HCT116 (cell line): ENCODE results near the gene GTF2H1. TPM values are rescaled to one million over a fixed set of nuclear protein-coding genes. Genes with fewer than 3 reads are reported as not detected.

Experiments
- ATAC-seq: fragments of 200-7000 bp; cut with Tn5 transposase; 2 replicates; pipeline ENCODE4 v1.9.1; 2020; ENCODE audit warnings: mild to moderate bottlenecking, moderate library complexity
- BruUV-seq: library from RNA; stranded (reverse); fragments of 400-500 nt; replicated peaks from 2 replicates; lab custom pipeline; 2021; lab: Mats Ljungman, UMichigan
- CTCF ChIA-PET: fragments of 300-600 bp; sonication (Branson Sonifier 250); formaldehyde crosslinking; loops from one replicate; lab custom pipeline; 2021; ENCODE audit warnings: antibody characterized with exemption; lab: Charles Lee
- POLR2A ChIA-PET: fragments of 300-600, 350-600 bp; sonication (Branson Sonifier 250); formaldehyde crosslinking; loops from one replicate; lab custom pipeline; 2021; ENCODE audit warnings: antibody characterized with exemption; lab: Charles Lee
- RAD21 ChIA-PET, 2 experiments: fragments of 300-600 bp; sonication (Branson Sonifier 250); formaldehyde crosslinking; loops; one replicate each; lab custom pipeline; 2023; ENCODE audit warnings: low total read pairs in 2 of 2; ENCODE audit not compliant: uncharacterized antibody in 2 of 2, unreplicated experiment in 2 of 2, low non-redundant PET in 1 of 2; lab: Charles Lee
- DNase-seq: peaks from one replicate; pipeline ENCODE4 v3.0.0-alpha.2; 2010; ENCODE audit warnings: low read depth, low spot score
- H2AFZ ChIP-seq: fragments of 200-600 bp; shearing (Covaris generic), sonication (generic); 2 replicates; pipeline ENCODE4 v1.6.1; 2017; ENCODE audit warnings: low read depth, mixed run types, mixed read lengths, antibody characterized with exemption, low read length; ENCODE audit not compliant: poor library complexity, severe bottlenecking
- H3K27ac ChIP-seq: 2 replicates; pipeline ENCODE4 v1.5.1; 2012; ENCODE audit warnings: low read depth, low read length
- H3K27me3 ChIP-seq: fragments of 200-600 bp; sonication (generic); 2 replicates; pipeline ENCODE4 v1.6.1; 2016; ENCODE audit warnings: mixed run types, low read length, mixed read lengths; ENCODE audit not compliant: insufficient read depth
- H3K36me3 ChIP-seq, 2 experiments: fragments of 200-500 bp in 1 of 2; fragments of 200-600 bp in 1 of 2; sonication (Bioruptor generic) in 1 of 2; sonication (generic) in 1 of 2; 2 replicates each; pipeline versions ENCODE4 v1.5.1 to v1.6.1; 2014 to 2016; ENCODE audit warnings: low read length in 2 of 2, inconsistent platforms in 1 of 2, mixed read lengths in 1 of 2, mixed run types in 1 of 2; ENCODE audit not compliant: insufficient read depth in 2 of 2, control insufficient read depth in 1 of 2
- H3K4me1 ChIP-seq, 2 experiments: fragments of 200-600 bp in 1 of 2; sonication (generic) in 1 of 2; 2 replicates each; pipeline versions ENCODE4 v1.5.1 to v1.6.1; 2012 to 2017; ENCODE audit warnings: low read length in 2 of 2, inconsistent platforms in 1 of 2, mild to moderate bottlenecking in 1 of 2, mixed read lengths in 1 of 2, mixed run types in 1 of 2, moderate library complexity in 1 of 2; ENCODE audit not compliant: insufficient read depth in 2 of 2, control insufficient read depth in 1 of 2
- H3K4me2 ChIP-seq: fragments of 200-600 bp; sonication (generic); 2 replicates; pipeline ENCODE4 v1.6.1; 2017; ENCODE audit warnings: mixed run types, low read length, mixed read lengths
- H3K4me3 ChIP-seq, 2 experiments: fragments of 200-600 bp in 1 of 2; sonication (generic) in 1 of 2; replicated peaks in 1 of 2; 2 replicates each; pipeline ENCODE4 v1.5.1; 2011 to 2016; ENCODE audit warnings: low read length in 2 of 2, control low read depth in 1 of 2, low read depth in 1 of 2, mild to moderate bottlenecking in 1 of 2, mixed read lengths in 1 of 2, mixed run types in 1 of 2
- H3K79me2 ChIP-seq: fragments of 200-600 bp; sonication (generic); 2 replicates; pipeline ENCODE4 v1.6.1; 2017; ENCODE audit warnings: mild to moderate bottlenecking, mixed run types, low read length, moderate library complexity, mixed read lengths; ENCODE audit not compliant: insufficient read depth
- H3K9ac ChIP-seq: fragments of 200-600 bp; sonication (generic); 2 replicates; pipeline ENCODE4 v1.6.1; 2016; ENCODE audit warnings: low read length, mixed read lengths
- H3K9me2 ChIP-seq: fragments of 200-600 bp; sonication (generic), shearing (Covaris generic); 2 replicates; pipeline ENCODE4 v1.6.1; 2017; ENCODE audit warnings: mixed run types, mild to moderate bottlenecking, moderate library complexity; ENCODE audit not compliant: insufficient read depth
- H3K9me3 ChIP-seq, 2 experiments: fragments of 200-500 bp in 1 of 2; fragments of 200-600 bp in 1 of 2; sonication (Bioruptor generic) in 1 of 2; sonication (generic) in 1 of 2; 2 replicates each; pipeline ENCODE4 v1.6.1; 2014 to 2017; ENCODE audit warnings: low read length in 2 of 2, mixed read lengths in 2 of 2, inconsistent platforms in 1 of 2, low read depth in 1 of 2, mild to moderate bottlenecking in 1 of 2, mixed run types in 1 of 2, moderate library complexity in 1 of 2; ENCODE audit not compliant: control insufficient read depth in 1 of 2, insufficient read depth in 1 of 2
- H4K20me1 ChIP-seq: fragments of 200-600 bp; sonication (generic), shearing (Covaris generic); 2 replicates; pipeline ENCODE4 v1.6.1; 2017; ENCODE audit warnings: mixed run types, mild to moderate bottlenecking, moderate library complexity; ENCODE audit not compliant: insufficient read depth
- CBX3 ChIP-seq: IDR thresholded peaks from 2 replicates; pipeline ENCODE4 v1.6.1; 2012; ENCODE audit warnings: low read depth
- CEBPB ChIP-seq: IDR thresholded peaks from 2 replicates; pipeline ENCODE4 v1.6.1; 2012; ENCODE audit warnings: low read depth
- EGR1 ChIP-seq: IDR thresholded peaks from 2 replicates; pipeline ENCODE4 v1.6.1; 2012; ENCODE audit warnings: low read depth
- EZH2 ChIP-seq: fragments of 200-600 bp; sonication (generic); IDR thresholded peaks from 2 replicates; pipeline ENCODE4 v1.6.1; 2017; ENCODE audit warnings: antibody characterized with exemption, mixed run types
- EZH2phosphoT487 ChIP-seq: fragments of 200-600 bp; IDR thresholded peaks from 2 replicates; pipeline ENCODE4 v1.6.1; 2018; ENCODE audit warnings: antibody characterized with exemption, borderline replicate concordance
- FOSL1 ChIP-seq: IDR thresholded peaks from 2 replicates; pipeline ENCODE4 v1.6.1; 2012; ENCODE audit warnings: low read depth
- JUND ChIP-seq: IDR thresholded peaks from 2 replicates; pipeline ENCODE4 v1.6.1; 2012
- MAX ChIP-seq: IDR thresholded peaks from 2 replicates; pipeline ENCODE4 v1.6.1; 2012
- POLR2A ChIP-seq: IDR thresholded peaks from 2 replicates; pipeline ENCODE4 v1.7.0; 2011; ENCODE audit warnings: borderline replicate concordance; ENCODE audit not compliant: insufficient read depth, insufficient read length; ENCODE audit errors: extremely low read depth
- RAD21 ChIP-seq: IDR thresholded peaks from 2 replicates; pipeline ENCODE4 v1.6.1; 2012; ENCODE audit warnings: low read depth, mild to moderate bottlenecking
- REST ChIP-seq: IDR thresholded peaks from 2 replicates; pipeline ENCODE4 v1.6.1; 2012; ENCODE audit warnings: low read depth
- SIN3A ChIP-seq: IDR thresholded peaks from 2 replicates; pipeline ENCODE4 v1.6.1; 2012; ENCODE audit warnings: low read depth
- SP1 ChIP-seq: IDR thresholded peaks from 2 replicates; pipeline ENCODE4 v1.6.1; 2012; ENCODE audit warnings: low read depth
- SRF ChIP-seq: IDR thresholded peaks from 2 replicates; pipeline ENCODE4 v1.6.1; 2012; ENCODE audit warnings: low read depth
- TCF7L2 ChIP-seq: IDR thresholded peaks from 2 replicates; pipeline ENCODE4 v1.7.0; 2011; ENCODE audit warnings: borderline replicate concordance, inconsistent platforms; ENCODE audit not compliant: insufficient read depth, insufficient read length; ENCODE audit errors: extremely low read depth
- ZBTB33 ChIP-seq: IDR thresholded peaks from 2 replicates; pipeline ENCODE4 v1.6.1; 2011; ENCODE audit warnings: mild to moderate bottlenecking, low read length, moderate library complexity; ENCODE audit not compliant: insufficient replicate concordance; ENCODE audit errors: extremely low read depth
- ZFX ChIP-seq: fragments of 450-650 bp; IDR thresholded peaks from 2 replicates; pipeline ENCODE4 v1.6.1; 2017
- ZNF274 ChIP-seq: fragments of 200-500 bp; sonication (Bioruptor generic); IDR thresholded peaks from 2 replicates; pipeline ENCODE4 v1.6.1; 2014; ENCODE audit warnings: mild to moderate bottlenecking, low read depth, low read length, inconsistent platforms
- intact Hi-C: fragments of 100-400 bp; cut with micrococcal nuclease; formaldehyde crosslinking; loops from 2 replicates; pipeline ENCODE4 v1.10.0; 2022
- total RNA-seq: library from RNA; stranded (reverse); gene quantifications from one replicate; pipeline ENCODE4 v1.2.1, GENCODE V29; 2021; ENCODE audit not compliant: unreplicated experiment
- TF ChIP-seq, protein P1 (sequence below), 3 experiments: fragments of 200-600 bp in 1 of 3; sonication (generic) in 1 of 3; IDR thresholded peaks in 2 of 3; conservative IDR thresholded peaks in 1 of 3; 2 replicates each; pipeline ENCODE4 v1.5.1; 2012 to 2017; ENCODE audit warnings: low read depth in 2 of 3, low read length in 2 of 3, antibody characterized with exemption in 1 of 3, borderline replicate concordance in 1 of 3, control low read depth in 1 of 3, mild to moderate bottlenecking in 1 of 3, mixed read lengths in 1 of 3, mixed run types in 1 of 3, moderate library complexity in 1 of 3; ENCODE audit not compliant: insufficient read depth in 1 of 3
- TF ChIP-seq, protein P2 (sequence below): IDR thresholded peaks from 2 replicates; pipeline ENCODE4 v1.6.1; 2012

Gene GTF2H1
- total RNA-seq, 1 experiment from 2014 or later, result 37.3 TPM

GRCh38 chr11:18374956-18375355 is 52.6 kb downstream of the GTF2H1 start:
- H3K4me3 ChIP-seq, result no peak overlapping the region
- H3K9me2 ChIP-seq, result no peaks in the 10 kb centered on the region
- no peaks in the 10 kb centered on the region for H3K4me1 ChIP-seq
- H2AFZ ChIP-seq, result no peak overlapping the region
- no peaks in the 10 kb centered on the region for H4K20me1 ChIP-seq
- ATAC-seq (no peak), DNase-seq (no peak)
- RAD21 ChIA-PET, result no interaction called here
- no peaks in the 10 kb centered on the region for H3K27me3 ChIP-seq
- H3K27ac ChIP-seq, result no peak overlapping the region
- no peak overlapping the region for H3K4me2 ChIP-seq
- intact Hi-C loops, result no loop called here
- no peaks in the 10 kb centered on the region for H3K9me3 ChIP-seq
- BruUV-seq, result no TSS peak
- no peak overlapping the region for H3K9ac ChIP-seq
- H3K36me3 ChIP-seq, result no peaks in the 10 kb centered on the region
- POLR2A ChIA-PET, result no interaction called here
- TF ChIP-seq SP1, result no peak
- TF ChIP-seq ZNF274, result no peak
- TF ChIP-seq, protein P1, sequence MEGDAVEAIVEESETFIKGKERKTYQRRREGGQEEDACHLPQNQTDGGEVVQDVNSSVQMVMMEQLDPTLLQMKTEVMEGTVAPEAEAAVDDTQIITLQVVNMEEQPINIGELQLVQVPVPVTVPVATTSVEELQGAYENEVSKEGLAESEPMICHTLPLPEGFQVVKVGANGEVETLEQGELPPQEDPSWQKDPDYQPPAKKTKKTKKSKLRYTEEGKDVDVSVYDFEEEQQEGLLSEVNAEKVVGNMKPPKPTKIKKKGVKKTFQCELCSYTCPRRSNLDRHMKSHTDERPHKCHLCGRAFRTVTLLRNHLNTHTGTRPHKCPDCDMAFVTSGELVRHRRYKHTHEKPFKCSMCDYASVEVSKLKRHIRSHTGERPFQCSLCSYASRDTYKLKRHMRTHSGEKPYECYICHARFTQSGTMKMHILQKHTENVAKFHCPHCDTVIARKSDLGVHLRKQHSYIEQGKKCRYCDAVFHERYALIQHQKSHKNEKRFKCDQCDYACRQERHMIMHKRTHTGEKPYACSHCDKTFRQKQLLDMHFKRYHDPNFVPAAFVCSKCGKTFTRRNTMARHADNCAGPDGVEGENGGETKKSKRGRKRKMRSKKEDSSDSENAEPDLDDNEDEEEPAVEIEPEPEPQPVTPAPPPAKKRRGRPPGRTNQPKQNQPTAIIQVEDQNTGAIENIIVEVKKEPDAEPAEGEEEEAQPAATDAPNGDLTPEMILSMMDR (IDR thresholded peaks at IDR 0.05 in 2 of 3, conservative IDR thresholded peaks at IDR 0.05 in 1 of 3; ENCODE audit: borderline replicate concordance in 1 of 3, insufficient read depth in 1 of 3, low read depth in 2 of 3, low read length in 2 of 3), result no peak
- no peak for TF ChIP-seq FOSL1
- no peak for TF ChIP-seq EGR1
- no peak for TF ChIP-seq RAD21
- TF ChIP-seq TCF7L2, result no peak
- no peak for TF ChIP-seq SRF
- TF ChIP-seq CBX3, result no peak
- no peak for TF ChIP-seq MAX
- TF ChIP-seq EZH2, result no peak
- TF ChIP-seq, protein P2, sequence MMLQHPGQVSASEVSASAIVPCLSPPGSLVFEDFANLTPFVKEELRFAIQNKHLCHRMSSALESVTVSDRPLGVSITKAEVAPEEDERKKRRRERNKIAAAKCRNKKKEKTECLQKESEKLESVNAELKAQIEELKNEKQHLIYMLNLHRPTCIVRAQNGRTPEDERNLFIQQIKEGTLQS, result no peak
- no peak for TF ChIP-seq JUND
- TF ChIP-seq POLR2A, result no peak
- TF ChIP-seq ZBTB33, result no peak
- no peak for TF ChIP-seq REST
- no peak for TF ChIP-seq ZFX
- no peak for TF ChIP-seq CEBPB
- no peak for TF ChIP-seq EZH2phosphoT487
- TF ChIP-seq SIN3A, result no peak
- no peaks in the 10 kb centered on the region for H3K79me2 ChIP-seq
- CTCF ChIA-PET, result no interaction called here
